Large intestine (tissue), 3 donors: Measurements from ENCODE around the gene ASRGL1. TPM values are rescaled to one million over a fixed set of nuclear protein-coding genes. Genes with fewer than 3 reads are reported as not detected.
"Not testable (repeated sequence)": the region's sequence is repeated elsewhere in the genome, so short reads cannot be mapped to it uniquely, and the experiment has no call there.

Experiments
- DNase-seq, 2 donors: peaks; one replicate each; pipeline versions ENCODE4 v3.0.0 to v3.0.0-alpha.2; 2013
- H3K27ac ChIP-seq: one replicate; pipeline ENCODE4 v1.5.1; 2013; ENCODE audit warnings: low read length
- H3K27me3 ChIP-seq: 2 replicates; pipeline ENCODE4 v1.6.1; 2013; ENCODE audit warnings: low read length; ENCODE audit not compliant: control insufficient read depth, insufficient read depth
- H3K36me3 ChIP-seq: 2 replicates; pipeline ENCODE4 v1.6.1; 2013; ENCODE audit warnings: low read length; ENCODE audit not compliant: control insufficient read depth, insufficient read depth
- H3K4me1 ChIP-seq: one replicate; pipeline ENCODE4 v1.6.1; 2013; ENCODE audit warnings: low read length; ENCODE audit not compliant: control insufficient read depth, insufficient read depth
- H3K4me3 ChIP-seq: one replicate; pipeline ENCODE4 v1.5.1; 2013; ENCODE audit warnings: low read length
- H3K9me3 ChIP-seq: one replicate; pipeline ENCODE4 v1.6.1; 2013; ENCODE audit warnings: mild to moderate bottlenecking, low read depth, low read length, moderate library complexity; ENCODE audit not compliant: control insufficient read depth
- WGBS: methylation state at CpG from one replicate; pipeline ENCODE4 v1.1.5; 2013; ENCODE audit warnings: low lambda C conversion rate; ENCODE audit not compliant: insufficient coverage; 5-methylcytosine and 5-hydroxymethylcytosine counted together
- polyA plus RNA-seq: library from polyadenylated mRNA; unstranded; fragments of 120-200 nt; gene quantifications from one replicate; pipeline ENCODE4 v1.2.1, GENCODE V29; 2013

Gene ASRGL1
- polyA plus RNA-seq, 1 donor, result 5.4 TPM

GRCh38 chr11:62325781-62326180 is 11.5 kb upstream of the ASRGL1 start:
- not testable (repeated sequence) for H3K9me3 ChIP-seq, DNase-seq, H3K27ac ChIP-seq, H3K4me3 ChIP-seq, H3K27me3 ChIP-seq, H3K36me3 ChIP-seq
- peaks cover 12% of the 10 kb centered on the region for H3K4me1 ChIP-seq
- WGBS, result no CpG with 5 or more reads among the region's 5 CpGs

DNA sequence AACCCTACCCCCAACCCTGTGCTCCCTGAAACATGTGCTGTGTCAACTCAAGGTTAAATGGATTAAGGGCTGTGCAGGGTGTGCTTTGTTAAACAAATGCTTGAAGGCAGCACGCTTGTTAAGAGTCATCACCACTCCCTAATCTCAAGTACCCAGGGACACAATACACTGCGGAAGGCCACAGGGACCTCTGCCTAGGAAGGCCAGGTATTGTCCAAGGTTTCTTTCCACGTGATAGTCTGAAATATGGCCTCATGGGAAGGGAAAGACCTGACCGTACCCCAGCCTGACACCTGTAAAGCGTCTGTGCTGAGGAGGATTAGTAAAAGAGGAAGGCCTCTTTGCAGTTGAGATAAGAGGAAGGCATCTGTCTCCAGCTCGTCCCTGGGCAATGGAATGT is 10.5 kb upstream of the ASRGL1 start:
- WGBS, result no CpG with 5 or more reads among the region's 6 CpGs
- H3K27me3 ChIP-seq, H3K27ac ChIP-seq, H3K4me3 ChIP-seq, H3K9me3 ChIP-seq, H3K36me3 ChIP-seq: not testable (repeated sequence)
- H3K4me1 ChIP-seq, result peaks cover 12% of the 10 kb centered on the region
- peak in 1 of 2 donors; percentile 39 for DNase-seq

DNA sequence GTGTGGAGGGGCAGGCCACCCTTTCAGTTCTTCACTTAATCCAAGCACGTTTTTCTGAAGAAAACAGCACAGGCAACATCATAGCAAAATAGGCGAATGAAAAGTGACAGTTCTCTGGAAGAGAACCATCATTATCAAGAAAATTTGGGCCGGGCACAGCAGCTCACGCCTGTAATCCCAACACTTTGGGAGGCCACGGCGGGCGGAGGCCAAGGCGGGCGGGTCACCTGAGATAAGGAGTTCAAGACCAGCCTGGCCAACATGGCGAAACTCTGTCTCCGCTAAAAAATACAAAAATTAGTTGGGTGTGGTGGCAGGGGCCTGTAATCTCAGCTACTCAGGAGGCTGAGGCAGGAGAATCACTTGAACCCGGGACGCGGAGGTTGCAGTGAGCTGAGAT is 9.7 kb upstream of the ASRGL1 start:
- no CpG with 5 or more reads among the region's 14 CpGs for WGBS
- not testable (repeated sequence) for H3K36me3 ChIP-seq, H3K27me3 ChIP-seq, DNase-seq, H3K4me1 ChIP-seq, H3K9me3 ChIP-seq, H3K4me3 ChIP-seq, H3K27ac ChIP-seq

GRCh38 chr11:62331264-62331663 is 6.0 kb upstream of the ASRGL1 start:
- H3K9me3 ChIP-seq, H3K4me3 ChIP-seq, H3K27me3 ChIP-seq, H3K36me3 ChIP-seq, DNase-seq, H3K4me1 ChIP-seq, H3K27ac ChIP-seq: not testable (repeated sequence)
- WGBS, result 100% methylated on average over 1 of the region's 3 CpGs

- no peaks in the 10 kb centered on the region for H3K36me3 ChIP-seq
- DNase-seq, result no peak
- WGBS, result no CpG with 5 or more reads among the region's 5 CpGs
- H3K4me1 ChIP-seq, result peaks cover 7% of the 10 kb centered on the region
- H3K27ac ChIP-seq, result no peak overlapping the region
- peaks cover 9% of the 10 kb centered on the region for H3K27me3 ChIP-seq
- H3K9me3 ChIP-seq, result no peaks in the 10 kb centered on the region
- H3K4me3 ChIP-seq, result no peak overlapping the region
Measured at GRCh38 chr11:62333768-62334167, 3.5 kb upstream of the ASRGL1 start.

- not testable (repeated sequence) for H3K27ac ChIP-seq
- peak overlapping the region; percentile 57 for H3K4me3 ChIP-seq
Measured at GRCh38 chr11:62336949-62337302, 322 bp upstream of the ASRGL1 start.

DNA sequence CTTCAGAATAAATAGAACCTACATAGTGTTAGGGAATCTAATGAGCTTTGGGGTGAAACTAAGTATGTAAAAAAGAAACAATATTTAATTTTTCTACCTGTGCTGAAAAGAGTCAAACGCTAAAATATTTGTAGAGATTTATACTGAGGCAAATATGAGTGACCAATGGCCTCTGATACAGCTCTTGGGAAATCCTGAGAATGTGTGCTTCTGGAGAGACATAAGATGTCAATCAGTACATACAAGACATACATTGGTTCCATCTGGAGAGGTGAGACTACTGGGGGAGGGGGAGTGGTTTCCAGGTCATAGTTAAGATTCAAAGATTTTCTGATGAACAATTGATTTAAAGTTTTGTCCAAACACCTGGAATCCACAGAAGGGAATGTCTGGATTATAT is 970 bp downstream of the ASRGL1 start:
- H3K9me3 ChIP-seq, result no peaks in the 10 kb centered on the region
- H3K4me3 ChIP-seq, result peak overlapping the region; percentile 57
- peaks cover 9% of the 10 kb centered on the region for H3K27me3 ChIP-seq
- peaks cover 7% of the 10 kb centered on the region for H3K4me1 ChIP-seq
- H3K36me3 ChIP-seq, result no peaks in the 10 kb centered on the region
- H3K27ac ChIP-seq, result no peak overlapping the region
- 38% methylated on average over 1 of the region's 1 CpG for WGBS
- no peak for DNase-seq

More at GRCh38 chr11:62336949-62337302, 322 bp upstream of the ASRGL1 start:
- H3K4me1 ChIP-seq, DNase-seq, H3K36me3 ChIP-seq, H3K27me3 ChIP-seq, H3K9me3 ChIP-seq: not testable (repeated sequence)
- no CpG with 5 or more reads among the region's 19 CpGs for WGBS

- H3K27ac ChIP-seq, result no peak overlapping the region
- H3K9me3 ChIP-seq, result no peaks in the 10 kb centered on the region
- H3K27me3 ChIP-seq, result peaks cover 5% of the 10 kb centered on the region
- peak; percentile 31 to 44 for DNase-seq
- H3K4me1 ChIP-seq, result peaks cover 8% of the 10 kb centered on the region
- 80% methylated on average over 1 of the region's 6 CpGs for WGBS
- H3K4me3 ChIP-seq, result no peak overlapping the region
- no peaks in the 10 kb centered on the region for H3K36me3 ChIP-seq
Measured at GRCh38 chr11:62340269-62340901, 3.1 kb downstream of the ASRGL1 start.

DNA sequence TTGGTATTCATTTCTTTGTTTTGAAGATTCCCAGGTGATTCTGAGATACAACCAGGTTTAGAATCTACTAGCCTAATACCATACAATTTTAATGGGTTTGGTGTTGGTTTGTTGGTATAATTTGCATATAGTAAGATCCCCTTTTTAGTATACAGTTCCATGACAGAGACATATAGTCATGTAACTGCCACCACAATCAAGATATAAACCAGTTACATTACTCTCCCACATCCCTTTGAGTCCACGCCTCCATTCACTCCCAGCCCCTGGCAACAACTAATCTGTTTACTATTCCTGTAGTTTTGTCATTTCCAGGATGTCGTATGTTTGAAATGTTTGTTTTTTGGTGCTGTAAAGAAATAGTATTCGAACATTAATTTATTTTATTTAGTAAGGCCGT is 4.3 kb downstream of the ASRGL1 start:
- no peak overlapping the region for H3K4me3 ChIP-seq
- no peaks in the 10 kb centered on the region for H3K36me3 ChIP-seq
- peaks cover 16% of the 10 kb centered on the region for H3K4me1 ChIP-seq
- no peaks in the 10 kb centered on the region for H3K9me3 ChIP-seq
- DNase-seq, result no peak
- WGBS, result 78% methylated on average over 3 of the region's 4 CpGs
- peaks cover 5% of the 10 kb centered on the region for H3K27me3 ChIP-seq
- H3K27ac ChIP-seq, result no peak overlapping the region

DNA sequence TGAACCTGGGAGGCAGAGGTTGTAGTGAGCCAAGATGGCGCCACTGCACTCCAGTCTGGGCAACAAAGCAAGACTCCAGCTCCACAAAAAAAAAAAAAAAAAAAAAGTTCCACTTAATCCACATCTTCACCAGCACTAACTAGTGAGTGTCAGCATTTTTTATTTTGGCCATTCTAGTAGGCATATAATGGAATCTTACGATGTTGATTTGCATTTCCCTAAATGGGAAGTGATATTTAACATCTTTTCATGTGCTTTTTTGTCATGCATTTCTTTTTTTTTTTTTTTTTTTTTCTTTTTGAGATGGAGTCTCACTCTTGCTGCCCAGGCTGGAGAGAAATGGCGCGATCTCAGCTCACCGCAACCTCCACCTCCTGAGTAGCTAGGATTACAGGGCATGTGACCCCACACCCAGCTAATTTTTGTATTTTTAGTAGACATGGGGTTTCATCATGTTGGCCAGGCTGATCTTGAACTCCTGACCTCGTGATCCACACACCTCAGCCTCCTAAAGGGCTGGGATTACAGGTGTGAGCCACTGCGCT is 6.5 kb downstream of the ASRGL1 start:
- WGBS, result 100% methylated on average over 1 of the region's 7 CpGs
- H3K36me3 ChIP-seq, H3K4me1 ChIP-seq, DNase-seq, H3K4me3 ChIP-seq, H3K9me3 ChIP-seq, H3K27me3 ChIP-seq, H3K27ac ChIP-seq: not testable (repeated sequence)

DNA sequence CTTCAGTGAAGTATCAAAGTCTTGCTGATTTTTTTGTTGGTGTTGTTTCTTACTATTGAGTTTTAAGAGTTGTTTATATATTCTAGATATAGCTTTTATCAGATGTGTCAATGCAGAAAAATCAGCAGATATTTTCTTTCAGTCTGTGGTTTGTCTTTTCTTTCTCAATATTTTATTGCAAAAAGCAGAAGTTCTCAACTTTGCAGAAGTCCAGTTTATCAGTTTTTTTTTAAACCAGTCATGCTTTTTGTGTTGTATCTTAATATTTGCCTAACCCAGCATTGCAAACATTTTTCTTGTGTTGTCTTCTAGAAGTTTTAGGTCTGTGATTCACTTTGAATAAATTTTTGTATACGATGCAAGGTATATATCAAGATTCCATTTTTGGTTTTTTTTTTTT is 7.0 kb downstream of the ASRGL1 start:
- whole genome bisulfite sequencing, result no CpG with 5 or more reads among the region's 1 CpG
- no peak overlapping the region for H3K27ac ChIP-seq
- no peak overlapping the region for H3K4me3 ChIP-seq
- H3K4me1 ChIP-seq, result peaks cover 9% of the 10 kb centered on the region
- no peaks in the 10 kb centered on the region for H3K36me3 ChIP-seq
- H3K9me3 ChIP-seq, result no peaks in the 10 kb centered on the region
- H3K27me3 ChIP-seq, result no peaks in the 10 kb centered on the region
- DNase-seq, result no peak
